Transverse colon (tissue), 4 donors: ENCODE measurements around the gene PCGF2. TPM values are rescaled to one million over a fixed set of nuclear protein-coding genes. Genes with fewer than 3 reads are reported as not detected.

ENCODE experiments used
- DNase-seq: peaks from one replicate; pipeline ENCODE4 v3.0.0-alpha.2; 2019
- H3K27ac ChIP-seq, 4 donors: fragments of 200-600 bp; sonication (generic); 2 replicates each; pipeline ENCODE4 v1.5.1; 2016 to 2018; ENCODE audit warnings: inconsistent platforms in 4 of 4
- H3K27me3 ChIP-seq: fragments of 200-600 bp; sonication (generic); 2 replicates; pipeline ENCODE4 v1.5.1; 2017; ENCODE audit warnings: inconsistent platforms
- H3K36me3 ChIP-seq, 4 donors: fragments of 200-600 bp; sonication (generic); 2 replicates each; pipeline ENCODE4 v1.5.1; 2017 to 2019; ENCODE audit warnings: inconsistent platforms in 4 of 4
- H3K4me1 ChIP-seq, 4 donors: fragments of 200-600 bp; sonication (generic); 2 replicates each; pipeline ENCODE4 v1.5.1; 2017 to 2020; ENCODE audit warnings: inconsistent platforms in 4 of 4
- H3K4me3 ChIP-seq, 4 donors: fragments of 200-600 bp; sonication (generic); 1 replicate in 1 of 4; 2 replicates in 3 of 4; pipeline versions ENCODE4 v1.5.1 to v1.6.1; 2017 to 2019; ENCODE audit warnings: inconsistent platforms in 4 of 4
- H3K9me3 ChIP-seq, 2 donors: fragments of 200-600 bp; sonication (generic); 2 replicates each; pipeline ENCODE4 v1.5.1; 2017 to 2019; ENCODE audit warnings: inconsistent platforms in 2 of 2
- EP300 ChIP-seq: sonication (generic); formaldehyde crosslinking; IDR thresholded peaks from one replicate; pipeline ENCODE4 v1.6.1; 2017; ENCODE audit warnings: antibody characterized with exemption, low read depth
- POLR2A ChIP-seq: fragments of 450-650 bp; IDR thresholded peaks from one replicate; pipeline ENCODE4 v1.6.1; 2016; ENCODE audit warnings: antibody characterized with exemption, mild to moderate bottlenecking, moderate library complexity
- POLR2AphosphoS5 ChIP-seq, 3 donors: sonication (generic); formaldehyde crosslinking; IDR thresholded peaks; one replicate each; pipeline ENCODE4 v1.6.1; 2016; ENCODE audit warnings: antibody characterized with exemption in 3 of 3
- WGBS, 2 donors: methylation state at CpG; one replicate each; pipeline ENCODE4 v1.1.5; 2018; ENCODE audit warnings: low coverage in 1 of 2; 5-methylcytosine and 5-hydroxymethylcytosine counted together
- in situ Hi-C, 4 donors: fragments of 200-750 bp; cut with MboI; loops; one replicate each; pipeline versions ENCODE4 v1.15.0 to v1.15.1; 2017; ENCODE audit warnings: low sequenced_read_pairs in 3 of 4, low pct_ligation_motif_present in 1 of 4, low pct_unique_long_range_greater_than_20kb in 1 of 4
- intact Hi-C: fragments of 100-400 bp; cut with DNase I; formaldehyde crosslinking; loops from one replicate; pipeline ENCODE4 v1.15.1; 2023; ENCODE audit warnings: low total_unique reads
- total RNA-seq, 4 donors: library from RNA; depleted of rRNA; stranded (reverse); fragments of >200 nt; gene quantifications; one replicate each; pipeline ENCODE4 v1.1.0, GENCODE V29; 2016
- TF ChIP-seq, protein P1 (sequence below), 5 experiments: fragments of 200-600 bp in 3 of 5; fragments of 450-650 bp in 2 of 5; sonication (generic) in 3 of 5; IDR thresholded peaks; 1 replicate in 2 of 5; 2 replicates in 3 of 5; pipeline ENCODE4 v1.5.1; 2016 to 2017; ENCODE audit warnings: antibody characterized with exemption in 5 of 5, inconsistent platforms in 3 of 5, mild to moderate bottlenecking in 2 of 5, moderate library complexity in 1 of 5

PCGF2 gene
- total RNA-seq, 4 donors from 2014 or later: 9.1 to 41.9 (median 12.2) TPM

GRCh38 chr17:38715216-38715943, 32.8 kb downstream of the PCGF2 start:
- 79 to 81% methylated on average over 5 to 9 of the region's 9 CpGs for WGBS, 2 donors
- DNase-seq: no peak
- H3K9me3 ChIP-seq: no peaks in the 10 kb centered on the region
- intact Hi-C loops: no loop called here
- H3K27me3 ChIP-seq: no peaks in the 10 kb centered on the region
- no peak overlapping the region for H3K27ac ChIP-seq
- TF ChIP-seq, protein P1, sequence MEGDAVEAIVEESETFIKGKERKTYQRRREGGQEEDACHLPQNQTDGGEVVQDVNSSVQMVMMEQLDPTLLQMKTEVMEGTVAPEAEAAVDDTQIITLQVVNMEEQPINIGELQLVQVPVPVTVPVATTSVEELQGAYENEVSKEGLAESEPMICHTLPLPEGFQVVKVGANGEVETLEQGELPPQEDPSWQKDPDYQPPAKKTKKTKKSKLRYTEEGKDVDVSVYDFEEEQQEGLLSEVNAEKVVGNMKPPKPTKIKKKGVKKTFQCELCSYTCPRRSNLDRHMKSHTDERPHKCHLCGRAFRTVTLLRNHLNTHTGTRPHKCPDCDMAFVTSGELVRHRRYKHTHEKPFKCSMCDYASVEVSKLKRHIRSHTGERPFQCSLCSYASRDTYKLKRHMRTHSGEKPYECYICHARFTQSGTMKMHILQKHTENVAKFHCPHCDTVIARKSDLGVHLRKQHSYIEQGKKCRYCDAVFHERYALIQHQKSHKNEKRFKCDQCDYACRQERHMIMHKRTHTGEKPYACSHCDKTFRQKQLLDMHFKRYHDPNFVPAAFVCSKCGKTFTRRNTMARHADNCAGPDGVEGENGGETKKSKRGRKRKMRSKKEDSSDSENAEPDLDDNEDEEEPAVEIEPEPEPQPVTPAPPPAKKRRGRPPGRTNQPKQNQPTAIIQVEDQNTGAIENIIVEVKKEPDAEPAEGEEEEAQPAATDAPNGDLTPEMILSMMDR (IDR thresholded peaks at IDR 0.05): no peak
- TF ChIP-seq POLR2A: no peak
- no peak for TF ChIP-seq POLR2AphosphoS5 (IDR thresholded peaks at IDR 0.05)
- no peak for TF ChIP-seq EP300
- peaks cover 0 to 10% (median 0%) of the 10 kb centered on the region in 4 donors for H3K4me1 ChIP-seq
- in situ Hi-C loops: no loop called here
- H3K4me3 ChIP-seq: no peak overlapping the region
- peaks cover 0 to 27% (median 7%) of the 10 kb centered on the region in 4 donors for H3K36me3 ChIP-seq

- in situ Hi-C loops (no loop called here), intact Hi-C loops (no loop called here)
- no peak overlapping the region for H3K27ac ChIP-seq
- peaks cover 0 to 25% (median 7%) of the 10 kb centered on the region in 4 donors for H3K36me3 ChIP-seq
- no peak overlapping the region for H3K4me3 ChIP-seq
- no peak for DNase-seq
- TF ChIP-seq, protein P1 (IDR thresholded peaks at IDR 0.05): no peak
- TF ChIP-seq POLR2A: no peak
- no peaks in the 10 kb centered on the region for H3K27me3 ChIP-seq
- WGBS, 2 donors: 76% methylated on average over 11 of the region's 11 CpGs; no CpG with 5 or more reads in 1 of the 2 donors
- no peaks in the 10 kb centered on the region for H3K9me3 ChIP-seq
- H3K4me1 ChIP-seq: peaks cover 0 to 4% (median 0%) of the 10 kb centered on the region in 4 donors
Measured at GRCh38 chr17:38713456-38714075, 34.6 kb downstream of the PCGF2 start.

DNA sequence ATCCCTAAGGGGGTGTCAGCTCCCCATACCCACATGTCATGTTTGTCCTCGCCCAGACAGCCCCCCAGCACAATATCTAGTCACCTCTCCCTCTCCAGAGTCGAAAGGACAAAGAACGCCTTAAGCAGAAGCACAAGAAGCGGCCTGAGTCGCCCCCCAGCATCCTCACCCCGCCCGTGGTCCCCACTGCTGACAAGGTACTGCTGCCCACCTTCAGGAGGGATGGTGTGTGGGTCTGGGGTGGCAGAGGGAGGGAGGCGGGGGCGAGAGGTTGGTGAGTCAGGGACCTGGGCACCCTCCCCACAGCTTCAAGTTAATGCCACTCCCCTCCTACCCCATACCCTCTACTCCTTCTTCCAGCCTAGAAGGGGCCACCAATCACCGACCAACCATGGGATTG, 35.5 kb downstream of the PCGF2 start:
- peaks cover 0 to 23% (median 7%) of the 10 kb centered on the region in 4 donors for H3K36me3 ChIP-seq
- H3K9me3 ChIP-seq: no peaks in the 10 kb centered on the region
- no peak overlapping the region for H3K27ac ChIP-seq
- H3K4me1 ChIP-seq: peaks cover 0 to under 1% (median 0%) of the 10 kb centered on the region in 4 donors
- H3K27me3 ChIP-seq: no peaks in the 10 kb centered on the region
- intact Hi-C loops (no loop called here), in situ Hi-C loops (no loop called here)
- DNase-seq: no peak
- TF ChIP-seq POLR2A (no peak), POLR2AphosphoS5 (IDR thresholded peaks at IDR 0.05) (no peak), EP300 (no peak)
- TF ChIP-seq, protein P1 (IDR thresholded peaks at IDR 0.05): no peak
- H3K4me3 ChIP-seq: no peak overlapping the region
- 96% methylated on average over 10 of the region's 10 CpGs; no CpG with 5 or more reads in 1 of the 2 donors for WGBS, 2 donors

- Histone ChIP-seq H3K36me3 (peaks cover 0 to 18% (median 7%) of the 10 kb centered on the region in 4 donors), H3K4me3 (no peak overlapping the region), H3K27ac (no peak overlapping the region), H3K4me1 (peaks cover 2 to 7% (median 5%) of the 10 kb centered on the region in 4 donors), H3K27me3 (no peaks in the 10 kb centered on the region), H3K9me3 (no peaks in the 10 kb centered on the region)
- DNase-seq: no peak
- TF ChIP-seq POLR2A (no peak), POLR2AphosphoS5 (IDR thresholded peaks at IDR 0.05) (no peak), EP300 (no peak)
- TF ChIP-seq, protein P1 (IDR thresholded peaks at IDR 0.05): no peak
- in situ Hi-C loops (no loop called here), intact Hi-C loops (no loop called here)
- WGBS, 2 donors: 72 to 87% methylated on average over 2 to 25 of the region's 26 CpGs
Measured at GRCh38 chr17:38711792-38712571, 36.2 kb downstream of the PCGF2 start.
